ENCODE results near the gene SP2.

Gene SP2

DNA sequence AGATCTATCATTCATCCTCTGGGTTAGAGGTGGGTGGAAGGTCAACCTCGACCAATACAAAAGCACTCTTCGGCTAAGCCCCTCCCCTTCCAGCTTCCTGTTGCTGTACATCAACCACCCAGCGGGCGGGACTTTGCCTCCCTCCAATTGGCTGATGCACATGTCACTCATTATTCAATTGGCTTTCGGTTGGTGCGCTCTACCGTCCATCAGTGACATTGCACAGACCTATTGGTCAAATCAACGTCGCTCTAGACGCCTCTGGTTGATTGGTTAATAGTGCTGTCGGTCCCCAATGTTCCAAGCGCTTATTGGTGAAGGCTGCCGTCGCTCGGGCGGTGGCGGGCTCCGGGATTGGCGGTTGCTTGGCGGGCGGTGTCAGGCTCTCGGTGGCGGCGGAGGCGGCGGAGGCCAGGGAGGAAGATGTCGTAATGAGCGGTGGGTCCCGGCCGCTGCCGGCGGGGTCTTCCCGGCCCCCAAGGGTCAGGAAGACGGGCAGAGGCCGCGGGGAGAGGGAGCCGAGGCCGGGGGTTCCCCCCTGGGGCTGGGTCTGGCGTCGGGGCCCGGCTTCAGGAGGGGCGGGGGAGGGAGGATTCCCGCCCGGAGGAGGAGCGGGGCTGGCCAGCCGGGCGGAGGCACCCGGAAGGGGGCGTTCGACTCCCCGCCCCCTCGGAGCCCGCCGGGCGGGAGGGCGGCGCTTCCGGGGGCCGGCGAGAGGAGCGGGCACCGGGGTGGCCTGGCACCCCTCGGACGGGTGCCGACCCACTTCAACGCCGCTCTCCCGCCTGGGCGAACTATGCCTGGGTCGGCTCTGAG is at the start of gene SP2:
SP2 (plus strand) TSS at position 381 of the 816 bp plus-strand sequence; CDS start at position 432, 51 bp downstream.
- DNase-seq: peak; percentile 99 to 100

DNA sequence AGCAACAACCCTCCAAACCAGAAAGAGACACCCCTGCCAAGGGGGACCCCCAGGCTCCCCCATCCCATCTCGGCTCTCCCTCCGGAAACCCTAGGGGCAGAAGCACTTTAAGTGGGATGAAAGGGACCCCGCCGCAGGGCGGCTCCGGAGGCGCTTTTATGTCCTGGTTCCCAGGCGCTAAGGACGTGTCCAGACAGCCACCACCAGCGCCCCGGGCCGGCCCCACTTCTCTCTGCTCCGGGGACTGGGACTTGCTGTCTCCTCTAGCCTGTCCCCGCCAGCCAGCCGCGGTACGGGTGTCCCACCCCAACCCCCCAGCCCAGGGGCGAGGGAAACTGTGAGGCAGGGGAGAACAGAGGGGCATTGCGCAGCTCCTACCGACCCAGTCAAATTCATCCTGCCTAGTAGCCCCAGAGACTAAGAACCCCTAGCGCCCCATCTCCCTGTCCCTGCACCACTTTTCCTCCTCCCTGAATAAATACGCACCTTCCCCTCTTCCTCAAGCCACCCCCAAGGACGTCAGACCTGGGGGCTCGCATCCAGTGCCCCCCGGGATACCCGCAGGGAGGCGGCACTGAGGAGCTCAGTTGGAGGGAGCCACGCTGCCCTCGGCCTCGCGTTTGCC is 49.2 kb upstream of the SP2 start:
- no peak for DNase-seq

DNA sequence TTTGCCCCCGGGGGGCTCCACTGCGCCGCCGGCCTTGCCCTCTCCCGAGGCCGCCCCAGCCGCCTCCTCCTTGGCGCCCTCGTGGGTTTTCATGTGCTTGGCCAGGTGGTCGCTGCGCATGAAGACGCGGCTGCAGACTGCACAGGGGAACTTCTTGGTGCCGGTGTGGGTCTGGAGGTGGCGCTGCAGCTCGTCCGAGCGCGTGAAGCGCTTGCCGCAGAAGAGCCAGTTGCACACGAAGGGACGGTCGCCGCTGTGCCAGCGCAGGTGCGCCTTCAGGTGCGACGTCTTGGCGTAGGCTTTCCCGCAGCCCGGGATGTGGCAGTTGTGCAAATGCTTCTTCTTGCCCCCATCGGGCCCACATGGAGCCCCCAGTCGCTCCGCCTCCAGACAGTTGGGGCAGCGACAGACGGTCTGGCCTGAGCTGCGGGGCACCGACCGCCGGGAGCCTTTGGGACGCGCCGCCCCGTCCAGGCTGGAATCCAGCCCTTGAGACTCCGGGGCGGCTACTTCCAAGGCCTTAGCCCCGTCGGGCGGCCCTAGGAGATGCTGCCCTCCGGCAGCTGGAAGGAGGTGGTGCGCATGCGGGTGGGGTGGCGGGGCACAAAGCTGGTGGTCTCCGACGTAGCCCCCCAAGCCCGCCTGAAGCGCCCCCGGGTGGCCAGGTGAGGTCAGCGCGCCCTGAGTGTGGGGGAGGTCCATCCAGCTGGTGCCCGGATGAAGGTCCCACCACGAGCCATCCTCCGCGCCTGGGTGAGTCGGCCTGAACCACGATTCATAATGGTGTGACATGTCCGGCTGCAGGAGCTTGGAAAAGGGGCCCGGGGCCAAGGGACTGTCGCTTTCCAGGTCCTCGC is 48.5 kb upstream of the SP2 start:
- DNase-seq: no peak

DNA sequence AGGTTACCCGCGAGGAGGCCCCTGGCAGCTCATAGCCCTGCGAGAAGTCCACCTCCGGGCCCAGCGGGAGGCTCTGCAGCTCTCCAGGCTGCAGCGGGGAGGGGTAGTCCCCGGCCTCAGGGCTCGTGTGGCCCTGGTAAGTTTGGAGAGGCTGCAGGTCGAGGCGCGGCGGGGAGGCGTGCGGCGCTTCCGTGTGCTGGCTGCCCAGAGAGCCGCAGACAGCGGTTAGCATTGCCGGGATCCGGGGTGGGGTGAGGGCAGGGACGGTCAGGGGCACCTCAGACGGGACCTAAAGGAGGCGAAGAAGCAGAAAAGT is 47.9 kb upstream of the SP2 start:
- no peak for DNase-seq

DNA sequence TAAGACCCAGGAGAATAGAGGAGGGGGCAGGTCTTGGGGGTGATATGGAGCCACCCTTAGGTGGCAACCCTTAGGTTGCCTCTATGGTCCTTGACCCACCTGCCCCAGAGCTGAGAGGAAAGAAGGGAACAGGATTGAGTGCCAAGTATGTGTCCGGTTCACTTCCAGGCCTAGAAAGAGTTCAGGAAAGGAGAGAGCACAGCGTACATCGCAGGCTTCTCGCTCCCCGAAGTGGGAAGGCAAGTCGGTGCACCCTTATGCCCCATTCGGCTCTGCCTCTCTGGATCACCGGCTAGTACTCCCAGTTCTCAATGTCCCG is 45.7 kb upstream of the SP2 start:
- no peak for DNase-seq

DNA sequence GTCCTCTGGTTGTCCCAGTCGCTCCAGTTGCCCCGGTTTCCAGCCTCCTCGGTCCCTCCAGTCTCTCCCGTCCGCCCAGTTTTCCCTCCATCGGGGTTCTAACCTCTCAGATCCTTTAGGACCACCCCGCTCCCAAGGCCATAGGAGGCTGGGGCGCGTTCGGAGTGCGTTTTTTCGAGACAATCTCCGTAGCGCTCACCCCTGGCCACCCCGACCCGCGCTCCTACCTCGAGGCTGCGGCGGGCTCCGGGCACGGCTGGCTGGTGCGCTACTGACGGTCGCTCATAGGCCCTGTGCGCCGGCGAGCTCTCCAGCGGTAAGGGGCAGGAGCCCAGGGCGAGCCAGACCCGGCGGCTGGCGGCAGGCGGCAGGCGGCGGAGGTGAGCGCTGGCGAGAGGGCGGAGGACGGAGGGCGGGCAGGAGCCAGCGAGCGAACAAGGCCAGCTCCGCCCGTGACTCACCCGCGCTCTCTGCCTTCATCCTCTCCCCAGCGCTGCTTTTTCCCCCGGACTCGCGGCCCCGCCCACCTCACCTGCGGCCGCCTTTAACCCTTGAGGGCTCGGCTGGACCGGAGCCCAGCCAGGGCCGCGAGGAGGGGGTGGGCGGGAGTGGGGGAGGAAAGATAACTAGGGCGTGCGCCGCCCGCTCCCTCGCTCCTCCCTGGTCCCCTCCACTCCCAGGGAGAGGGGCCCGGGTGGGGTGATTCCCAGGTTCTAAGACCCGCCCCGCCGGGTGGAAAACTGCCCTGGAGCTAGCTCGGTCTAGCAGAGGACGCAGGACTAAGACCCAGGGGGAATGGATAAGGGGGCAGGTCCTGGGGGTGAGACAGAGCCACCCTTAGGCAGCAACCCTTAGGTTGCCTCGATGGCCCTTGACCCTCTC is 45.1 kb upstream of the SP2 start, which contains the start of gene SP6:
SP6 (minus strand) TSS at position 472 of the 882 bp plus-strand sequence. CDS start 2,734 bp downstream, outside the sequence.
- no peak for DNase-seq

DNA sequence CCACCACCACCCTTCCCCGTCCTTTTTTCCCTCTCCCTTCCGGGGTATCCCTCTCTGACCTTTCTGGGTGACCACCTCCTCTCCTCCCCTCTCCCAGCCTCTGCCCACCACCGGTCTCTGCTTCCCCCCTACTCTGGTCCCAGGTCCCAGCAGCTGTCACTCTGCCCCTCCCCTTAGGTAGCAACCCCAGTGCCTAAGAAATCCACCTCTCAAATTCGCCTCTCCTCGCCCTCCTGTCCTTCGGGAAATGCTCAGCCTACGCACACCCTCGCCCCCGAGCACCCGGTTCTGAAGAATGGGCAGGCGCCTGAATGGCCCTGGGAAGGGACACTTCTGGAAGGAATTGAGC is 44.3 kb upstream of the SP2 start:
- DNase-seq: no peak

DNA sequence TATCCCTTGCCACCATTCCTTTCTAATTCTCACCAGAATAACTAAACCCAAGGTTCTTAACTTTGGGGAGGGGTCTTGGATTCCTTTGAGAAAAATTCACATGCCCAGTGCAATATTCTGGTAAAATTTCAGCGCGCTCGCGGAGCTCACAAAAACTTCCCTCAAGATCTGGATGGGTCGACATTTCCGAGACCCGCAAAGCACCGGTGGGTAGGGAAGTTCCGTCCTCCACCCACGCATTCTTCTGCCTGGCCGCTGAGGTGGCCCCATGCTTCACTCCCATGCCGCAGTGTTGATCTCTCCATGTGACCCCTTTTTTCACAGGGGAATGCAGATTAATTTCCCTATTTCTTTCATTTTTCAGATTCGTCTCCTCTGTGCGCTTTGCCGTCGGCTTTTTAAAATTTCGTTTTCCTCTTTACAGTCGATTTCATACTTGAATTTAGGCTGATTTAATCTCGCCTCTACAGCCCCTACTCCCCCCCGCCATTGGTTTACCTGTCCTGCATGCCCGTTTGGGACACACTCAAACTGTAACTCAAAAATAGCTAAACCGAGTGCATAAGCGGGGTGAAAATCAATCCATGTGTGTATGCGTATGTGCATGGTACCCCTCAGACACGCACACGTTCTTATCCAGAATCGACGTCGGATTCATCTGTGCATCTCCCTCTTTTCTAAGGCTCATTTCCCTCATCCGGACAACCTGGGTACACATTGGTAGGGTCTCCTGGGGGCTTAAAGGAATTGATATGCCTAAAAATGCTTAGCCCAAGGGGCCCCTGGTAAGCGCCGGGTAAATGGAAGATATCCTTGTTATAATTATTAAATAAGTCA is 43.7 kb upstream of the SP2 start:
- no peak for DNase-seq

DNA sequence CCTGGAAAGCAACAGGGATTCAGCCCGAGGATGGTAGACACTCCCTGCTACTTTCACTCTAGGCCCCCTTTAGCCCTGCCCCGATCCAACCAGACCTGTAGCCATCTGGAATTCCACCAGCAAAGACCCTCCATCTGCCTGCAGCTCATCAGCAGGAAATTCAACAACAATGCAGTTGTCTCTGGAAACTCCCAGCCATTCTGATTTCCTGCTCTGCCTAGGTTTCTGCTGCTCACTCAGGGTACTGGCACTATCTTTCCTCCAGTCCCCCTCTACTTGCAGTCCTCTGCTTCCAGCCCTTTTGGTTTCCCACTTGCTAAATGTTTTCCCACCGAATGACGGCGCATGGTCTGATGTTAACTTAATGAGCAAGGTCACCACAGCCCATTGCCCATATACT is 42.4 kb upstream of the SP2 start:
- no peak for DNase-seq

DNA sequence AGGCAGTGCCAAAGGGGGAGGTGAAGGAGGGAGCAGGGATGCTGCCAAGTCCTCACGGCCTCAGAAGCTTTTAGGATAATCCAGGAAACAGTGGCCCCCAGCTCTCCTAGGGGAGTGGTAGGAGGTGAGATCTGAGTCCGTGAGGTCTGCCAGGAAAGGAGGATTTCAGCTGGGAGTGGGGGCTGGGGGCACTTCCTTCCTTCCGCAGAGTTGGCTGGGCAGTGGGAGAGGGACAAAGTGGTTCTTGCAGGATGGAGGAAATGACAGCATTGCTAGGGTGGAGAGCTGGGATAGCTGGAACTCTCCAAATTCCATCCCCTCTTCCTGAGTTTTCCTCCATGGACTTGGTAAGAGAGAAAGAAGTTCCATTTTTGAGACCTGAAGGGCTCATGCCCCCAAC is 40.3 kb upstream of the SP2 start:
- DNase-seq: no peak

DNA sequence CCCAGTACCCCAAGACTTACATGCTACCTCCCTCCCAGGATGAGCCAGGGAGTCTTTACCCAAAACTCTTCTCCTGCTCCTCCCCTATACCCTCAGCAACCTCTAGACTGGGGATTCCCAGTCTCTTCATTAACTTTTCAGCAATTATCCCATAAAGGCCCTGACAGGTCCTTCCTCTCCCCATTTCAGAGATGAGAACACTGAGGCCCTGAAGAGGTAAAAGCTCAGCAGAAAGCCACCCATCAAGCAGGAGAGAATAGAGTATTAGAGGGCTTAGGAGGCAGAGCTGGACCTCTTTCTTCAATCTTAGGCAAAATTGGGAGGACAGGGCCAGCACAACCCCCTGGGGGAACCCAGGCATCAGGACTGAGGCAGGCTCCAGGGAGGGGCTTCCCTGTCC is 39.2 kb upstream of the SP2 start:
- no peak for DNase-seq

DNA sequence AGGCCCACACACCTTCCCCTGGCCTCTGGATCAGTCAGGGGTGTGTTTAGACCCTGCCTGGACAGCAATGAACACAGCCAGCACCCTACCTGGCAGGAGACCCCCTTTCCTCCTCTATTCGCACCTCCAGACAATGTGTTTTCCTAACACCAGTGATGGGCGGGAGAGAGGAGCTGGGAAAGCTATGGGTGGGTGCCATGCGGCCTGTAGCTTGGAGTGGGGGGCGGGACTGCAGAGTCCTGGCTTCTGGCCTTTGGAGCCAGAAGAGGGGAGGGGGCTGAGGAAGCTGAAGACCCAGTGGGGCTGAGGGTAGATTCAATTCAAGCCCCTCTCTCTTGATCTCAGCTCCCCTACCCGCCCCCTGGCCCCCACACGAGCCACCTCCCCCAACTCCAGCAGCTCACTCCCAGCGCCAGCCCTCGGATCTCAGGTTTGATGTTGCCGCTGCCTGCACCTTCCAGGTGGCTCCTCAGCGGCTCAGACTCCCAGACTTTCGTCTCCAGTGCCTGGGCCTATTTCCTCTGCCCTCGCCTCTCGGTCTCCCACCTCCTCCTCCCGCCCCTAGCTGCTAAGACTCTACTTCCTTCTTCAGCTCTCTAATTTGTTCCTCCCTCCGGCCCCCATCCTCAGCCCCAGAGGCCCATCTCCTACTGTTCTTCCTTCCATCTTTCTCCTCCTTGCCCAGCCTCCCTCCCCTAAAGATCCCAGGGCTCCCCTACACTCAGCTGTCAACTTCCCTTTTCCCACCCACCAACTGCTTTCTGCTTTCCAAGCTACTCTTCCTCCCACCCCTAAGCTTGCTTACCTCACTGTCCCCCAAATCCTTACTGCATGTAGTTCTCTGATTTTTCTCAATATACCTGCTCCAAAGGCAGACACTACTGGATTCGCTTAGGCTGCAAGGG is 38.2 kb upstream of the SP2 start:
- no peak for DNase-seq

DNA sequence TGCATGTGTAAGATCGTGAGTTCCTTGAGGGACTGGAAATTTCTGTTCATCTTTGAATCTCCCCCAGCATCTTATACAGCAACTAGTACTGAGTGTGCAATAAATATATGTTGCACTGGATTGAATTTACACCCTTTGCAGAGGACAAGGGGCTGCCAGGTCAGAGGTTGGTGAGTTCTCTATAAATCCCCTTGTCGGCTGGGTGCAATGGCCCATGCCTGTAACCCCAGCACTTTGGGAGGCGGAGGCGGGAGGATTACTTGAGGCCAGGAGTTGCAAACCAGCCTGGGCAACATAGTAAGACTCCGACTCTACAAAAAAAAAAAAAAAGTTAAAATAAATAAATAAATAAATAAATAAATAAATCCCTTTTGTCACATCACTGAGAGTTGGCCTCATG is 35.6 kb upstream of the SP2 start:
- DNase-seq: no peak

DNA sequence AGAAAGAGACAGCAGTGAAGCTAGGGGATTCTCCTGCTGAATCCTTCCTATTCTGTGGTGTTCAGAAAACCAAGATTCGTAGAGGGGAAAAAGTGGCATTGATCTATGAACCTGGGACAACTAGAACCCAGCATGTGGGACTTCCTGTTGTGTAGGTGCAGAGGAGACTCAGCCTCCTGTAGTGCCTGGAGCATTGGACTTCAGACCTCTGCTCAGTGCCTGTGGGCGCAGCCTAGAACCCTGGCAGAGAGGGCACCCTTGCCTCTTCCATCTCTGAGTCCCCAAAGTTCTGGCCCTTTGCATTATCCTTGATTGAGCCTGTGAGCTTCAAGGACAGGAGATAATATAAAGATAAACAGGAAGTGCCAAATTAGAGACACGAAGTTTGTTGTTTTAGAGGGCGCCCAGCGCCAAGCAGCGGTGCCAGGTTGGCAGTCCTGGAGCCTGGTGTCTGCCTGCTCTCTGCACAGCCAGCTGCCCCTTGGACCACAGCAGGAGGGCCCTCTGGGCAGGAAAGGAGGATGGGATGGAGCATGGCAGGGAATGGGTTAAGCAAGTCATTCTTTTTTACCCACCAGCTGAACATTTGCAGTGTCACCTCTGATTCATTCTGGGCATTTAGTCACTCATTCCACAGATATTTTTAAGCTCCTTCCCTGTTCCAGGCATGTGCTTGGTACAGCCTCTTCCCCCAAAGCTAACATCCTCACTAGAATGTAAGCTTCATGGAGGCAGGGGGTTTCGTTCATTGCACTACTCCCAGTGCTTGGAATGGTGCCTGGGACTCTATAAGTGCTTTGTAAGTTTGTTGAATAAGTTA is 33.2 kb upstream of the SP2 start:
- DNase-seq: peak; percentile 68 to 85

DNA sequence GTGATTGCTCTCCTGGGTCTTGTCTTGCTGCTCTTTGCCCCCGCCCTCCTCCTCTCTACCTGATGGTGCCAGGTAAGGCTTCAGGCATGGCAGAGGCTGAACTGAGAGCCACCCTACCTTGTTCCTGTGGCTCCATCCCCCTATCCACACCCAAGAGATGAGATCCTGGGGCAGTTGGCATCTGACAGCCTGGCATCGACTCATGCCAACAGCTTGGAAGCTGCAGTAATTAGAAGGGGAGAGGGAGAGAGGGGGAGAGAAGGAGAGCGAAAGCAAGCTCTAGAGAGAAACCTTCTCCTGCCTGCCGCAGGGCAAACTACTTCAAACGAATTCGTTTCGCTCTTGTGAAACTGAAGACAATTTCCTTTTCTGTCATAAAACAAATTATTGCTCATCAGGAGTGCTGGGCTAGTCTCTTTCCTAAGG is 31.2 kb upstream of the SP2 start:
- no peak for DNase-seq

DNA sequence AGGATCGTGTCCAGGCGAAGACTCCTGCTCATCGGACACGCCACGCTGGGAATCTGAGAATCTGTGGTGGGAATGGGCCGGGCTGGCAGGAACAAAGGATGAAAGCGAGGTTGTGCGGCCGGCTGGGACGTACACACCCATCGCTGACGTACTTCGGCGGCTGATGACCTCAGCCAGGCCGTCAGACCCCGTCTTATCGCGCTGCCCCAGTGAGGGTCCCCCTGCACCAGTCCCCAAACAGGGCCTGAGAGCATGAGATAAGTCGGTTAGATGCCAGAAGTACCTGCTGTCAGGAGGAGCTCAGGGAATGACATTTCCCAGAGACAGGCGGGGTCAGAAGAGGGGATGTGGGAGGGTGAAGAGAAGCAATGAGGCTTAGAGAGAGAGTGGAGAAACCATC is 29.1 kb upstream of the SP2 start:
- no peak for DNase-seq

DNA sequence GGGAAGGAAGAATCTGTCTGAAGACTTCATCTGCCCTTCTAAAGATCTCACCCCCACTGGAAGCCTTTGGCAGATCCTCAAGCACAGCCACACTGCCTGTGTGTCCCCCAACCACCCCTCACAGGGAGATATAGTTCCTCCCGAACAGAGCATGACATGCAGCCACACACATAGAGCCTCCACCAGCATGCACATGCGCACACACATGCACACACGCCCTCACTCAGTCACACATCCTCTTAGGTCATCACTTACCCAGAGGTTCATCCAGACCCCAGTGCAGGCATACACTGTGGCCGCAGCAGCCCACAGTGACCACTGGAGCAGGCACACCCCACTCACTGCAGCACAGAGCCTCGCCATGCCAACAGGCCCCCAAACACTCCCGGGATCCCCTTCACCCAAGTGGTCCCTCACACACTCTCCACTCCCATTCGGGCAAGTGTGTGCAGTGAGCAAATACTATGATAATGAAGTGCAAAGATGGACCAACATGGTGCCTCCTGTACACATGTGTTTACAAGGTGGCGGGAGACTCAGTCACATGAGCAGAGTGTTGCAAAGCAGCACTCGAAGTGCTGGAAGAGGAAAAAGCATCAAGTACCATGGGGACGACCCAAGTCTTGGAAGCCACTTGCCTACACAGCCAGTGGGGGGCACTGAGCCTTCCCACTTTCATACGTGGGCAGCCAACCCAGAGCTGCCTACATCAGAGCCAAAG is 28.1 kb upstream of the SP2 start:
- DNase-seq: no peak

DNA sequence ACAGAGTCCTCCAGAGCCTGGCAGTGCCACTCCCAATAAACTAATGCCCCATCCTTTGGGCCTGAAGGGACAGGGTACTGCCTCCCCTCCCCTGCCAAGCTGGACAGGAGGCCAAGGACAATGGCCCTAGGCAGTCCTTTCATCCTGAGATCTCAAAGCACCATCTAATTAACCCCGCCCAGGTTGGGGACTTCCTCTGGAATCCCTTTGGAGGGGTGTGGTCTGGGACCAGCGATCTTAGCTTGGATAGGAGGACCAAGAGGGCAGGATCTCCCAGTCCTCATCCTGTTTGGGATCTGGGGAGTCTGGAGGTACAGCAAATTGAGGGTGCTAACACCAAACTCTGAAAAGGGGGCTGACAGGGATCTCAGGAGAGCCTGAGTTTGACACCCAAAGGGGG is 26.9 kb upstream of the SP2 start:
- DNase-seq: no peak

DNA sequence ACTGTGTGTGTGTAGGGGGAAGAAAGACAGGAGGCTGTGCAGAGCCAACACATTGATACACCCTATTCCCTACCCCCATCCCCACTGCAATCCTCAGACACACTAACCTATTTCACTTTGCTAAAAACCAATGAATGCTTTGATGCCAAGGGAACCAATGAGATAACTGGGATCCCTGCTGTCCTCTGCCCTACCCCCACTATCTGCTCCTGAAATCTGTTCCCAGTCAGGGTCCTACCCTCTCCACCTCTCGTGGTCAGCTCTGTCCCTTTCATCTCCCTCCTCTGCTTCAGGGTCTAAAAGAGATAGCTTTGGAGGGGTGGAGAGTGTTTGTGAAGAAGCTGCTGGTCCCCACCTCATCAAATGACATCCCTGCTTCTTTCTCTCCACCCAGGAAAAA is 26.0 kb upstream of the SP2 start:
- no peak for DNase-seq
